Breast epithelium (tissue), 4 donors: Measurements from ENCODE around the gene RPS15A. TPM values are rescaled to one million over a fixed set of nuclear protein-coding genes. Genes with fewer than 3 reads are reported as not detected.

ENCODE experiments used
- DNase-seq, 2 donors: peaks; one replicate each; pipeline ENCODE4 v3.0.0-alpha.2; 2019; ENCODE audit warnings: low spot score in 2 of 2
- H3K27ac ChIP-seq, 2 donors: fragments of 200-600 bp; sonication (generic) in 1 of 2; one replicate each; pipeline ENCODE4 v1.5.1; 2016 to 2019; ENCODE audit warnings: mild to moderate bottlenecking in 1 of 2
- H3K27me3 ChIP-seq, 2 donors: fragments of 200-600 bp; sonication (generic) in 1 of 2; one replicate each; pipeline versions ENCODE4 v1.5.1 to v1.6.0; 2017 to 2019; ENCODE audit warnings: control low read depth in 1 of 2, mild to moderate bottlenecking in 1 of 2
- H3K36me3 ChIP-seq: fragments of 200-600 bp; one replicate; pipeline ENCODE4 v1.5.1; 2019
- H3K4me1 ChIP-seq, 2 donors: fragments of 200-600 bp; sonication (generic); one replicate each; pipeline ENCODE4 v1.5.1; 2016 to 2019; ENCODE audit warnings: control low read depth in 1 of 2
- H3K4me3 ChIP-seq, 3 donors: fragments of 200-600 bp; sonication (generic); 1 replicate in 2 of 3; 2 replicates in 1 of 3; pipeline ENCODE4 v1.5.1; 2016 to 2019; ENCODE audit warnings: mild to moderate bottlenecking in 3 of 3, moderate library complexity in 2 of 3
- H3K9me3 ChIP-seq, 2 donors: fragments of 200-600 bp; sonication (generic) in 1 of 2; one replicate each; pipeline ENCODE4 v1.5.1; 2016 to 2019; ENCODE audit warnings: control low read depth in 1 of 2
- POLR2A ChIP-seq: fragments of 450-650 bp; IDR thresholded peaks from one replicate; pipeline ENCODE4 v1.6.1; 2016; ENCODE audit warnings: antibody characterized with exemption, mild to moderate bottlenecking, moderate library complexity
- POLR2AphosphoS5 ChIP-seq, 3 donors: sonication (generic); formaldehyde crosslinking; IDR thresholded peaks; one replicate each; pipeline ENCODE4 v1.6.1; 2017; ENCODE audit warnings: antibody characterized with exemption in 3 of 3
- intact Hi-C: fragments of 100-400 bp; cut with DNase I; formaldehyde crosslinking; loops from one replicate; pipeline ENCODE4 v1.15.1; 2023; ENCODE audit warnings: low total_unique reads
- total RNA-seq, 3 donors: library from RNA; depleted of rRNA; stranded (reverse); fragments of >200 nt; gene quantifications; one replicate each; pipeline ENCODE4 v1.1.0, GENCODE V29; 2016
- TF ChIP-seq, protein P1 (sequence below), 3 donors: fragments of 450-650 bp; IDR thresholded peaks; one replicate each; pipeline ENCODE4 v1.5.1; 2016 to 2017; ENCODE audit warnings: antibody characterized with exemption in 3 of 3, mild to moderate bottlenecking in 3 of 3, moderate library complexity in 3 of 3

Gene RPS15A
- total RNA-seq, 3 donors from 2014 or later = 2,031 to 3,077 (median 2,955) TPM

DNA sequence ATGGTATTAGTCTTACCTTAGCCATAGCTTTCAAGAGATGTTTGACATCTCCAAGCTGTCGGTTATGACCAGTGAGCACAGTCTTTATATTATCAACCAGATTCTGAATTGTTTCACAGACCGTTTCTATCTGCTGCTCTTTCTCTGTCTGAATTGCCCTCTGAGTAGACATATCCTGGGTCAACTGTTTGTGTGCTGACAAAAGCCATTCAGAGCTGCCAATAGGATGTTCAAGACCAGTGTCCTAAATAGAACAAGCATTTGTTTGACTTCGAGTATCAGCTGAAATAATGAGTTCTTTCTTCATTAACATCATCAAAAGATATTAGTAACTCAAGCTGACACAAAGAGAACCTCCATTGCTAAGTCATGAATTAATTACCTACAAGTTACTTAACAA is 26.2 kb upstream of the RPS15A start:
- Histone ChIP-seq H3K36me3 (peaks cover 3% of the 10 kb centered on the region), H3K9me3 (no peaks in the 10 kb centered on the region), H3K4me1 (no peaks in the 10 kb centered on the region), H3K27me3 (no peaks in the 10 kb centered on the region), H3K4me3 (no peak overlapping the region), H3K27ac (no peak overlapping the region)
- intact Hi-C loops = no loop called here
- DNase-seq = no peak
- TF ChIP-seq POLR2A (no peak), POLR2AphosphoS5 (IDR thresholded peaks at IDR 0.05) (no peak)
- TF ChIP-seq, protein P1, sequence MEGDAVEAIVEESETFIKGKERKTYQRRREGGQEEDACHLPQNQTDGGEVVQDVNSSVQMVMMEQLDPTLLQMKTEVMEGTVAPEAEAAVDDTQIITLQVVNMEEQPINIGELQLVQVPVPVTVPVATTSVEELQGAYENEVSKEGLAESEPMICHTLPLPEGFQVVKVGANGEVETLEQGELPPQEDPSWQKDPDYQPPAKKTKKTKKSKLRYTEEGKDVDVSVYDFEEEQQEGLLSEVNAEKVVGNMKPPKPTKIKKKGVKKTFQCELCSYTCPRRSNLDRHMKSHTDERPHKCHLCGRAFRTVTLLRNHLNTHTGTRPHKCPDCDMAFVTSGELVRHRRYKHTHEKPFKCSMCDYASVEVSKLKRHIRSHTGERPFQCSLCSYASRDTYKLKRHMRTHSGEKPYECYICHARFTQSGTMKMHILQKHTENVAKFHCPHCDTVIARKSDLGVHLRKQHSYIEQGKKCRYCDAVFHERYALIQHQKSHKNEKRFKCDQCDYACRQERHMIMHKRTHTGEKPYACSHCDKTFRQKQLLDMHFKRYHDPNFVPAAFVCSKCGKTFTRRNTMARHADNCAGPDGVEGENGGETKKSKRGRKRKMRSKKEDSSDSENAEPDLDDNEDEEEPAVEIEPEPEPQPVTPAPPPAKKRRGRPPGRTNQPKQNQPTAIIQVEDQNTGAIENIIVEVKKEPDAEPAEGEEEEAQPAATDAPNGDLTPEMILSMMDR (IDR thresholded peaks at IDR 0.05) = no peak

DNA sequence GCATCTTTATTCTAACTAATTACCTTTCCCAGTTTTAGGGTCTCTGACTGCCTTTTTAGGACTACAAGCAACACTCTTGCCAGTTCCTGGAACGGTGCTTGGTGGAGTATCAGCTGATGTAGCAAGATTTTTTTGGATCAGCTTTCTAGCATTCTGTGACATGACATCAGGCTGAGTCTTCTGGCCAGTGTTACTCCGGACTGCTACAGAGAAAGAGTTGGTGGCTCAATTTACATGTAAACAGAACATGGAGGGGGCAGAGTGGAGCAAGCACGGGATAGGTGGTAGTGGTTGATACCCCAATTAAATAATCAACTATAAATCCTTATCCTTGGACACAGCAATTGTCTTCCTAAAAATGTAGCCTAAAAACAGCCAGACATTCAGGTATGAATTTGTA is 21.8 kb upstream of the RPS15A start:
- H3K4me3 ChIP-seq = no peak overlapping the region
- no peak for TF ChIP-seq POLR2A
- TF ChIP-seq POLR2AphosphoS5 (IDR thresholded peaks at IDR 0.05) = no peak
- TF ChIP-seq, protein P1 (IDR thresholded peaks at IDR 0.05) = no peak
- H3K4me1 ChIP-seq = no peaks in the 10 kb centered on the region
- H3K36me3 ChIP-seq = peaks cover 17% of the 10 kb centered on the region
- no peak for DNase-seq
- intact Hi-C loops = no loop called here
- no peaks in the 10 kb centered on the region for H3K9me3 ChIP-seq
- no peaks in the 10 kb centered on the region for H3K27me3 ChIP-seq
- H3K27ac ChIP-seq = no peak overlapping the region

DNA sequence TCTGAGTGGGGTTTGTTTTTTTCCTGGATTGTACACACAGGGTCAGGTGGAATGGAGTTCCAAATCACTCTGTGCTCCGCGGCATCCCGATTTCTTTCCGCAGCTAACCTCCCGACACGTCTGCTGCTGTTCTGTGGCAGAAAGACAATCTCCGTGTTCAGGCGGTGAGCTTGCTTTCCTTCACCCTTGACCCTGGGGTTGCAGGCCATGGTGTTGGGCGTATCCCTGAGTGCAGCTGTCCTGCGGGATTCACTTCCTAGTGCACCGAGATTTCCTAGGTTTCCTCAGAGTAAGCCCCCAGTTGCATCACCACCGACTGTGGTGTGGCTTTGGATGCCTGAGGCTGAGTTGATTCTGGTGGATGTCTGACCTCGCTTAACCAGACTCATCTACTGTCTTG is 19.0 kb upstream of the RPS15A start:
- DNase-seq = no peak

DNA sequence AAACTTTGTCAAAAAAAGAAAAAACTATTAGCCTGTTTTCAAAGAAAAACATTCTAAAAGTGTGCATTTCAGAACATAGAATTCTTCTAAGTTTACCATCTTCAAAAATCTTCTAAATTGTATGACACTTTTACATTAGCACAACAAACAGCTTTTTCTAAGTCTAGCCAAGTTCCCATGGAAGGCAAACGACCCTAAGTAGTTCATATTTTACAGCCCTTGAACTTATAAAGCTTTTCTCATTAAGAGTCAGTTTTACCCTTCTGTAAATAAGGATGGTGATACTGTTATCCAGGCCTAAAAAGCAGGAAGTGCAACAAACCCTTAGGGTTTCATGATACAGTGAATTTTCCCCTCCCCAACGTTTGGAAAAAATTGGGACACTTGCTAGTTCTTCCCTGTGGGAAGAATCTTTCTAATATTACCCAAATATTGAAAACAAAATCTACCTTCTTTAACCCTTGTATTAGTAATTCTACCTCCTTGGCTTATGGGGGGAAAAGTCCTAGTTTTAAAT is 15.2 kb upstream of the RPS15A start:
- Histone ChIP-seq H3K9me3 (no peaks in the 10 kb centered on the region), H3K4me3 (no peak overlapping the region), H3K27ac (no peak overlapping the region), H3K36me3 (peaks cover 13% of the 10 kb centered on the region), H3K4me1 (no peaks in the 10 kb centered on the region), H3K27me3 (no peaks in the 10 kb centered on the region)
- intact Hi-C loops = no loop called here
- DNase-seq = no peak
- no peak for TF ChIP-seq POLR2A
- TF ChIP-seq POLR2AphosphoS5 (IDR thresholded peaks at IDR 0.05) = no peak
- TF ChIP-seq, protein P1 (IDR thresholded peaks at IDR 0.05) = no peak

More for the DNA sequence above, 19.0 kb upstream of the RPS15A start:
- TF ChIP-seq, protein P1 (IDR thresholded peaks at IDR 0.05) = no peak
- no peak for TF ChIP-seq POLR2AphosphoS5 (IDR thresholded peaks at IDR 0.05)
- TF ChIP-seq POLR2A = no peak
- Histone ChIP-seq H3K4me1 (no peaks in the 10 kb centered on the region), H3K27me3 (no peaks in the 10 kb centered on the region), H3K27ac (no peak overlapping the region), H3K9me3 (no peaks in the 10 kb centered on the region), H3K36me3 (peaks cover 17% of the 10 kb centered on the region), H3K4me3 (no peak overlapping the region)
- intact Hi-C loops = no loop called here

DNA sequence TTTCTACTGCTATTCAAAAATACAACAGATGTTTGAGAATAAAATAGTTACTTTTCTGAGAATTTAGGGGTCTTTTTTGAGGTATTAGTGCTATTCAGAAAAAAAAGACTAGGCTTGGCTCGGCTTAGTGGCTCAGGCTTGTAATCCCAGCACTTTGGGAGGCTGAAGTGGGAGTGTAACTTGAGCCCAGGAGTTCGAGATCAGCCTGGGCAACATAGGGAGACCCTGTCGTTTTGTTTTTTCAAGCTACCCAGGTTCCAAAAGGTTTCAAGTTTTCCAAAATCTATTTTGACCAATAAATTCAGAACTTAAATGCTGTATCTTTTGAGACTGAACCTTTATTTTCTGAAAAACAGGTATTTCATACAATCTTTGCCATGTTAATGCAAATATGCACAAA is 14.4 kb upstream of the RPS15A start:
- no peaks in the 10 kb centered on the region for H3K27me3 ChIP-seq
- H3K27ac ChIP-seq = no peak overlapping the region
- DNase-seq = no peak
- H3K4me1 ChIP-seq = no peaks in the 10 kb centered on the region
- TF ChIP-seq POLR2A (no peak), POLR2AphosphoS5 (IDR thresholded peaks at IDR 0.05) (no peak)
- TF ChIP-seq, protein P1 (IDR thresholded peaks at IDR 0.05) = no peak
- no peaks in the 10 kb centered on the region for H3K9me3 ChIP-seq
- peaks cover 13% of the 10 kb centered on the region for H3K36me3 ChIP-seq
- H3K4me3 ChIP-seq = no peak overlapping the region
- intact Hi-C loops = no loop called here
